Heart left ventricle (tissue), 16 donors: ENCODE measurements around the gene PIGP. TPM values are rescaled to one million over a fixed set of nuclear protein-coding genes. Genes with fewer than 3 reads are reported as not detected.
"Not testable (repeated sequence)": the region's sequence is repeated elsewhere in the genome, so short reads cannot be mapped to it uniquely, and the experiment has no call there.

ENCODE experiments used
- ATAC-seq, 4 donors: fragments of 200-7000 bp; cut with Tn5 transposase; one replicate each; pipeline ENCODE4 v1.9.1; 2020 to 2022; ENCODE audit warnings: moderate library complexity in 4 of 4, mild to moderate bottlenecking in 3 of 4, moderate number of reproducible peaks in 1 of 4
- DNase-seq, 5 donors: peaks; one replicate each; pipeline ENCODE4 v3.0.0-alpha.2; 2020
- H3K27ac ChIP-seq, 12 donors: fragments of 200-600 bp; sonication (generic) in 4 of 12; one replicate each; pipeline versions ENCODE4 v1.5.0 to v1.8.0; 2016 to 2022; ENCODE audit warnings: mild to moderate bottlenecking in 2 of 12
- H3K27me3 ChIP-seq, 9 donors: fragments of 200-600 bp; sonication (generic) in 2 of 9; one replicate each; pipeline versions ENCODE4 v1.5.1 to v1.8.0; 2016 to 2022; ENCODE audit warnings: mild to moderate bottlenecking in 3 of 9
- H3K36me3 ChIP-seq, 9 donors: fragments of 200-600 bp; sonication (generic) in 2 of 9; one replicate each; pipeline versions ENCODE4 v1.5.0 to v1.8.0; 2018 to 2022; ENCODE audit warnings: mild to moderate bottlenecking in 2 of 9
- H3K4me1 ChIP-seq, 12 donors: fragments of 200-600 bp; sonication (generic) in 4 of 12; one replicate each; pipeline versions ENCODE4 v1.5.0 to v1.8.0; 2016 to 2022; ENCODE audit warnings: mild to moderate bottlenecking in 3 of 12
- H3K4me3 ChIP-seq, 12 donors: fragments of 200-600 bp; sonication (generic) in 4 of 12; one replicate each; pipeline versions ENCODE4 v1.5.0 to v1.8.0; 2017 to 2022; ENCODE audit warnings: mild to moderate bottlenecking in 9 of 12, moderate library complexity in 4 of 12
- H3K9me3 ChIP-seq, 12 donors: fragments of 200-600 bp; sonication (generic) in 4 of 12; one replicate each; pipeline versions ENCODE4 v1.5.0 to v1.8.0; 2016 to 2022; ENCODE audit warnings: mild to moderate bottlenecking in 1 of 12
- CTCF ChIP-seq, 12 donors: fragments of 200-600 bp; sonication (generic) in 4 of 12; IDR thresholded peaks; one replicate each; pipeline versions ENCODE4 v1.5.0 to v1.8.0; 2018 to 2022; ENCODE audit warnings: antibody characterized with exemption in 12 of 12, mild to moderate bottlenecking in 5 of 12
- POLR2A ChIP-seq, 2 donors: fragments of 450-650 bp; IDR thresholded peaks; one replicate each; pipeline ENCODE4 v1.6.1; 2017; ENCODE audit warnings: antibody characterized with exemption in 2 of 2, mild to moderate bottlenecking in 2 of 2, moderate library complexity in 2 of 2
- WGBS, 4 donors: extraction: QIAGEN DNeasy Blood & Tissue Kit in 2 of 4; methylation state at CpG; one replicate each; pipeline versions ENCODE4 v1.1.5 to v1.1.7; 2013 to 2018; 5-methylcytosine and 5-hydroxymethylcytosine counted together
- intact Hi-C, 10 donors: fragments of 100-400 bp; cut with DNase I; formaldehyde crosslinking; loops; one replicate each; pipeline versions ENCODE4 v1.11.1 to v1.14.2; 2022
- polyA plus RNA-seq, 2 donors: library from polyadenylated mRNA; stranded (reverse); fragments of 200-250 nt; gene quantifications; one replicate each; pipeline ENCODE4 v1.2.3, GENCODE V29; 2013
- total RNA-seq, 9 donors: library from RNA; depleted of rRNA in 2 of 9; stranded (reverse); fragments of >200 nt in 2 of 9; fragmentation: NEBNext Ultra II Directional in 3 of 9; extraction: Animal tissue kit (Norgen Biotek cat#: 25700) in 3 of 9; gene quantifications; one replicate each; pipeline versions ENCODE4 v1.1.0 to v1.2.4, GENCODE V29; 2016 to 2023
- donor health status: ischemic (EF 13 %, LVEDD 7.1; RV severe dilation, severe dysfunction).
- donor health status: healthy with polysubstance abuse.
- donor health status: DM: no; HTN: yes; CAD: no.
- donor health status: DM: no; HTN: no; CAD: no.
- donor health status: ischemic (EF 25% LVEDD 6.9; RV normal size, moderate dysfunction).
- donor health status: ischemic (EF 25% LVEDD 5.7; RV mildly dilated, moderate dysfunction).
- donor health status: healthy.
- donor health status: DM: yes; HTN: yes; CAD: no.
- donor health status: ischemic (EF 35%, LVEDD 5.7; RV mildly dilated, moderate dysfunction).
- donor health status: nonischemic (EF 11% LVEDD 7.7; RV severe dilation, severe dysfunction).
- donor health status: DM: yes; HTN: yes; CAD: no.
- donor health status: PGD.
- donor health status: ischemic (EF 29% LVEDD 5.4; RV normal size, mild dysfunction).
- donor health status: nonischemic (EF 23%, LVEDD 6.1; RV moderate dilation, normal function).

Gene PIGP
- total and polyA plus RNA-seq, 11 donors = 30.7 to 44.9 (median 37.1) TPM

GRCh38 chr21:37041706-37042271 is 31.1 kb downstream of the PIGP start:
- ATAC-seq = no peak

GRCh38 chr21:37040212-37040611 is 32.7 kb downstream of the PIGP start:
- Histone ChIP-seq H3K4me3 (no peak overlapping the region), H3K27ac (no peak overlapping the region), H3K4me1 (no peaks in the 10 kb centered on the region), H3K9me3 (no peaks in the 10 kb centered on the region), H3K36me3 (no peaks in the 10 kb centered on the region), H3K27me3 (no peaks in the 10 kb centered on the region)
- TF ChIP-seq POLR2A (IDR thresholded peaks at IDR 0.05) = no peak
- TF ChIP-seq CTCF (IDR thresholded peaks at IDR 0.05) = no peak
- DNase-seq (no peak), ATAC-seq (no peak)
- intact Hi-C loops = no loop called here
- 90 to 97% (median 93%) methylated on average over 3 of the region's 3 CpGs for WGBS, 4 donors

More at GRCh38 chr21:37041706-37042271, 31.1 kb downstream of the PIGP start:
- Histone ChIP-seq H3K9me3 (no peaks in the 10 kb centered on the region), H3K27me3 (peaks cover 0 to 3% (median 0%) of the 10 kb centered on the region in 9 donors), H3K27ac (no peak overlapping the region), H3K4me1 (no peaks in the 10 kb centered on the region), H3K36me3 (no peaks in the 10 kb centered on the region), H3K4me3 (no peak overlapping the region)
- intact Hi-C loops = no loop called here
- 90 to 99% (median 94%) methylated on average over 2 to 4 of the region's 4 CpGs for WGBS, 4 donors
- TF ChIP-seq POLR2A (IDR thresholded peaks at IDR 0.05) (no peak), CTCF (IDR thresholded peaks at IDR 0.05) (no peak)
- no peak for DNase-seq

GRCh38 chr21:37039411-37040075 is 33.3 kb downstream of the PIGP start:
- Histone ChIP-seq H3K36me3 (no peaks in the 10 kb centered on the region), H3K27ac (no peak overlapping the region), H3K4me1 (no peaks in the 10 kb centered on the region), H3K4me3 (no peak overlapping the region), H3K9me3 (no peaks in the 10 kb centered on the region), H3K27me3 (no peaks in the 10 kb centered on the region)
- TF ChIP-seq CTCF (IDR thresholded peaks at IDR 0.05) (no peak), POLR2A (IDR thresholded peaks at IDR 0.05) (no peak)
- DNase-seq (no peak), ATAC-seq (no peak)
- 58 to 70% (median 61%) methylated on average over 9 of the region's 9 CpGs for WGBS, 4 donors
- intact Hi-C loops = no loop called here

- H3K27me3 ChIP-seq = peaks cover 0 to 3% (median 0%) of the 10 kb centered on the region in 9 donors
- TF ChIP-seq POLR2A (IDR thresholded peaks at IDR 0.05) (no peak), CTCF (IDR thresholded peaks at IDR 0.05) (no peak)
- H3K36me3 ChIP-seq = no peaks in the 10 kb centered on the region
- DNase-seq (no peak), ATAC-seq (no peak)
- H3K4me3 ChIP-seq = no peak overlapping the region
- H3K27ac ChIP-seq = no peak overlapping the region
- H3K4me1 ChIP-seq = no peaks in the 10 kb centered on the region
- H3K9me3 ChIP-seq = no peaks in the 10 kb centered on the region
- 89 to 92% (median 90%) methylated on average over 4 of the region's 4 CpGs for WGBS, 4 donors
- intact Hi-C loops = no loop called here
Observed at GRCh38 chr21:37036177-37036576, 36.7 kb downstream of the PIGP start.

- 81 to 88% (median 85%) methylated on average over 4 of the region's 4 CpGs for WGBS, 4 donors
- DNase-seq, H3K4me1 ChIP-seq, H3K27me3 ChIP-seq, ATAC-seq, H3K36me3 ChIP-seq, H3K9me3 ChIP-seq, intact Hi-C loops, H3K27ac ChIP-seq, H3K4me3 ChIP-seq: not testable (repeated sequence)
Observed at GRCh38 chr21:37034394-37034793, 38.5 kb downstream of the PIGP start.
